ENCODE measurements around the gene TSPEAR. TPM values are rescaled to one million over a fixed set of nuclear protein-coding genes. Genes with fewer than 3 reads are reported as not detected.
A peak's percentile ranks its signal among the peaks of the same experiment; 100 is the strongest.

TSPEAR gene
- total and polyA plus RNA-seq, 9 of the 15 experiments (the other 6 are each of a cell fraction or from before 2014, with no cell fraction given): not detected

DNA sequence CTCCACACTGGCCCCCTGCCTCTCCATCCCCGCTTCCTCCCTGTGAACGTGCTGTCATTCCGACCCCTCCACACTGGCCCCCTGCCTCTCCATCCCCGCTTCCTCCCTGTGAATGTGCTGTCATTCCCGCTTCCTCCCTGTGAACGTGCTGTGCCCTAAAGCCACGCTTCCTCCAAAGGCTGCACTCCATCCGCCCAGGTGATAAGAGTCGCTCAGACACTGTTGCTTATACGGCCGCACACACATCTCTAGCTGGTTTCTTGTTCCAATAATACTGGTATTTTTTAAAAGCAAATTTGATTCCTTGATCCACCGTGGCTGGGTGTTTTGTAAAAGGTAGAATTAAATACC is 39.3 kb upstream of the TSPEAR start (continued):
- no peak for TF ChIP-seq SIN3B (IDR thresholded peaks at IDR 0.05; ENCODE audit: low read depth)

DNA sequence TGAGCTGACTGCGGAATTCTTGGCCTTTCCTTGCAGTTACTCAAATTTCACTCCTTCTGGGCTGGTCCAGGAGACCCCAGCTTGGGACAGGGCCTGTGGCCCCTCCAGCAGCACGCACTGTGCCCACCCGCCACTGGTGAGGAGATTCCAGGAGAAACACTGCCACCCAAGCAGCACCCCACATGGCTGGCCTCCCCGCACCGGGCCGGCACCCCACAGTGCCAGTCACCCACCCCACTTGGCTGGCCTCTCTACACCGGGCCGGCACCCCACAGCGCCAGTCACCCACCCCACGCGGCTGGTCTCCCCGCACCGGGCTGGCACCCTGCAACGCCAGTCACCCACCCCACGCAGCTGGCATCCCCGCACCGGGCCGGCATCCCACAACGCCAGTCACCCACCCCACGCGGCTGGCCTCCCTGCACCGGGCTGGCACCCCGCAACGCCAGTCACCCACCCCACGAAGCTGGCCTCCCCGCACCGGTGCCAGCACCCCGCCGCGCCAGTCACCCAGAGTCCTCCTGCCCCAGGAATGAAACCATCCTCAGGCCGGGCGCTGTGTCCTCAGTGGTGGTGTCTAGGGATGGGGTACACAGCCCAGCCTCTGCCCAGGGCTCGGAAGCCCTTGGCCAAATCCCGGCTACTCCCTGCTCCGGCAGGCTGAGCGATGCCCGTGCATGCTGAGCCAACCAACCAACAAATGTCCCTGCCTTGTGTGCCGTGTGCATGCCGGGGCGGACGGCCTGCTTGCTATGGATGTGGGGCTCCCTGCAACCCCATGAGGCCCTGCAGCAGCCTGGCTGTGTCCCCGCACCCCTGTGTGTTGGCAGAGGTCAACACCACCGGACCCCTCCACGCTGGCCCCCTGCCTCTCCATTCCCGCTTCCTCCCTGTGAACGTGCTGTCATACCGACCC is 38.6 kb upstream of the TSPEAR start:
- TF ChIP-seq POLR2G (IDR thresholded peaks at IDR 0.05; ENCODE audit: low read depth, low read length) (0 out of 2 replicates have a peak, but pooled peaks have one; percentile 28), SIN3B (IDR thresholded peaks at IDR 0.05; ENCODE audit: low read depth) (no peak), CTCFL (IDR thresholded peaks at IDR 0.05; ENCODE audit: borderline replicate concordance, insufficient read depth, low read depth, low read length, poor library complexity, severe bottlenecking) (no peak), ZNF79 (CRISPR knock-in tag; IDR thresholded peaks at IDR 0.05; ENCODE audit: low read depth) (no peak)
- TF ChIP-seq, protein P1, sequence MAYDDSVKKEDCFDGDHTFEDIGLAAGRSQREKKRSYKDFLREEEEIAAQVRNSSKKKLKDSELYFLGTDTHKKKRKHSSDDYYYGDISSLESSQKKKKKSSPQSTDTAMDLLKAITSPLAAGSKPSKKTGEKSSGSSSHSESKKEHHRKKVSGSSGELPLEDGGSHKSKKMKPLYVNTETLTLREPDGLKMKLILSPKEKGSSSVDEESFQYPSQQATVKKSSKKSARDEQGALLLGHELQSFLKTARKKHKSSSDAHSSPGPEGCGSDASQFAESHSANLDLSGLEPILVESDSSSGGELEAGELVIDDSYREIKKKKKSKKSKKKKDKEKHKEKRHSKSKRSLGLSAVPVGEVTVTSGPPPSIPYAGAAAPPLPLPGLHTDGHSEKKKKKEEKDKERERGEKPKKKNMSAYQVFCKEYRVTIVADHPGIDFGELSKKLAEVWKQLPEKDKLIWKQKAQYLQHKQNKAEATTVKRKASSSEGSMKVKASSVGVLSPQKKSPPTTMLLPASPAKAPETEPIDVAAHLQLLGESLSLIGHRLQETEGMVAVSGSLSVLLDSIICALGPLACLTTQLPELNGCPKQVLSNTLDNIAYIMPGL (CRISPR knock-in tag; IDR thresholded peaks at IDR 0.05): no peak
- in situ Hi-C loops (cut with MboI): no loop called here
- Histone ChIP-seq H3K4me1 (replicated peaks in 1 of 2; ENCODE audit: control insufficient read depth in 2 of 2, insufficient read depth in 2 of 2, low read length in 2 of 2) (peaks cover 0 to 42% of the 10 kb centered on the region in 2 experiments; a peak in 2 of 5 replicates), H3K4me3 (no peak overlapping the region), H3K36me3 (ENCODE audit: control insufficient read depth, insufficient read depth, low read length) (no peaks in the 10 kb centered on the region), H3K9me1 (ENCODE audit: control insufficient read depth, insufficient read depth, low read length) (no peaks in the 10 kb centered on the region), H3K79me2 (ENCODE audit: control insufficient read depth, insufficient read depth, low read length) (no peaks in the 10 kb centered on the region), H4K20me1 (replicated peaks; ENCODE audit: control insufficient read depth, insufficient read depth, low read length) (0 out of 2 replicates have a peak, but pooled peaks cover 3% of the 10 kb centered on the region), H3K27ac (ENCODE audit: extremely low read depth, low read depth, low read length) (no peak overlapping the region), H2AFZ (ENCODE audit: low read depth, low read length) (no peak overlapping the region), H3K4me2 (ENCODE audit: insufficient read depth, low read length) (no peak overlapping the region), H3K9ac (ENCODE audit: insufficient read depth in 1 of 2, low read depth in 2 of 2, low read length in 2 of 2) (0 out of 4 replicates have a peak overlapping the region, but pooled peaks of 1 of the 2 experiments have one; percentile 13), H3K27me3 (ENCODE audit: control insufficient read depth in 2 of 2, insufficient read depth in 2 of 2, low read length in 2 of 2) (peaks cover 59 to 80% of the 10 kb centered on the region in 2 experiments), H3K9me3 (replicated peaks; ENCODE audit: control insufficient read depth, insufficient read depth, low read depth, low read length) (no peaks in the 10 kb centered on the region; the same call in 1 of the 2 replicates)
- POLR2A ChIA-PET: interaction anchor here (0.5 to 1.0 kb wide), 3 partner anchors 18 to 1486 kb away, joined by 3 to 7 read pairs (median 3); no protein-coding TSS in a partner anchor
- CTCF ChIA-PET (ENCODE audit: low intra/inter-chr PET ratio): no interaction called here
- DNase-seq (ENCODE audit: extremely low read depth in 1 of 4, low spot score in 3 of 4) (no peak), ATAC-seq (no peak), FAIRE-seq (no peak)
- BruUV-seq (replicated peaks): no TSS peak
- intact Hi-C loops (cut with micrococcal nuclease): no loop called here
- WGBS (ENCODE audit: insufficient coverage, low coverage, missing lambda C conversion rate): 23% methylated on average over 42 of the region's 47 CpGs
